HEK293T (cell line): Measurements from ENCODE around the gene IGSF1.
A peak's percentile ranks its signal among the peaks of the same experiment; 100 is the strongest.

Source experiments
- CTCF ChIA-PET: fragments of 350-600 bp; formaldehyde crosslinking; extraction: SDS; loops from one replicate; lab custom pipeline; 2021; ENCODE audit warnings: antibody characterized with exemption, inconsistent platforms; lab: Yijun Ruan, JAX
- POLR2A ChIA-PET: fragments of 350-600 bp; formaldehyde crosslinking; extraction: SDS; loops from one replicate; lab custom pipeline; 2020; ENCODE audit warnings: antibody characterized with exemption, inconsistent platforms; lab: Yijun Ruan, JAX
- DNase-seq: peaks from one replicate; pipeline ENCODE4 v3.0.0; 2012; ENCODE audit warnings: mixed read lengths; ENCODE audit errors: extremely low spot score
- ARNT ChIP-seq: fragments of 450-650 bp; IDR thresholded peaks from 2 replicates; pipeline ENCODE4 v1.6.1; 2017; ENCODE audit warnings: mild to moderate bottlenecking
- BHLHE40 ChIP-seq: fragments of 450-650 bp; IDR thresholded peaks from 2 replicates; pipeline ENCODE4 v1.6.1; 2016; ENCODE audit warnings: mild to moderate bottlenecking, moderate library complexity, borderline replicate concordance
- CTBP1 ChIP-seq: fragments of 450-650 bp; IDR thresholded peaks from 2 replicates; pipeline ENCODE4 v1.6.1; 2016; ENCODE audit warnings: borderline replicate concordance
- ELF4 ChIP-seq: fragments of 450-650 bp; IDR thresholded peaks from 2 replicates; pipeline ENCODE4 v1.6.1; 2017; ENCODE audit warnings: antibody characterized with exemption
- FOXA1 ChIP-seq: fragments of 450-650 bp; IDR thresholded peaks from 2 replicates; pipeline ENCODE4 v1.6.1; 2016; ENCODE audit warnings: mild to moderate bottlenecking
- FOXK2 ChIP-seq: fragments of 450-650 bp; IDR thresholded peaks from 2 replicates; pipeline ENCODE4 v1.6.1; 2016; ENCODE audit warnings: mild to moderate bottlenecking
- FOXM1 ChIP-seq: fragments of 450-650 bp; IDR thresholded peaks from 2 replicates; pipeline ENCODE4 v1.6.1; 2017; ENCODE audit warnings: mild to moderate bottlenecking, borderline replicate concordance
- HDGF ChIP-seq: fragments of 450-650 bp; IDR thresholded peaks from 2 replicates; pipeline ENCODE4 v1.6.1; 2017; ENCODE audit warnings: antibody characterized with exemption, borderline replicate concordance
- L3MBTL2 ChIP-seq: fragments of 450-650 bp; conservative IDR thresholded peaks from 2 replicates; pipeline ENCODE4 v1.6.1; 2016; ENCODE audit warnings: mild to moderate bottlenecking
- LEF1 ChIP-seq: fragments of 450-650 bp; IDR thresholded peaks from 2 replicates; pipeline ENCODE4 v1.6.1; 2017; ENCODE audit warnings: mild to moderate bottlenecking, borderline replicate concordance
- NFRKB ChIP-seq: fragments of 450-650 bp; IDR thresholded peaks from 2 replicates; pipeline ENCODE4 v1.6.1; 2016; ENCODE audit warnings: mild to moderate bottlenecking, moderate library complexity
- SP1 ChIP-seq: fragments of 450-650 bp; IDR thresholded peaks from 2 replicates; pipeline ENCODE4 v1.6.1; 2017
- SUZ12 ChIP-seq: fragments of 450-650 bp; IDR thresholded peaks from 2 replicates; pipeline ENCODE4 v1.6.1; 2016; ENCODE audit warnings: mild to moderate bottlenecking
- TARDBP ChIP-seq: fragments of 450-650 bp; IDR thresholded peaks from 2 replicates; pipeline ENCODE4 v1.6.1; 2016
- ZNF384 ChIP-seq: fragments of 450-650 bp; IDR thresholded peaks from 2 replicates; pipeline ENCODE4 v1.6.1; 2016
- TF ChIP-seq, protein P1 (sequence below): fragments of 450-650 bp; IDR thresholded peaks from 2 replicates; pipeline ENCODE4 v1.6.1; 2016

IGSF1 gene

DNA sequence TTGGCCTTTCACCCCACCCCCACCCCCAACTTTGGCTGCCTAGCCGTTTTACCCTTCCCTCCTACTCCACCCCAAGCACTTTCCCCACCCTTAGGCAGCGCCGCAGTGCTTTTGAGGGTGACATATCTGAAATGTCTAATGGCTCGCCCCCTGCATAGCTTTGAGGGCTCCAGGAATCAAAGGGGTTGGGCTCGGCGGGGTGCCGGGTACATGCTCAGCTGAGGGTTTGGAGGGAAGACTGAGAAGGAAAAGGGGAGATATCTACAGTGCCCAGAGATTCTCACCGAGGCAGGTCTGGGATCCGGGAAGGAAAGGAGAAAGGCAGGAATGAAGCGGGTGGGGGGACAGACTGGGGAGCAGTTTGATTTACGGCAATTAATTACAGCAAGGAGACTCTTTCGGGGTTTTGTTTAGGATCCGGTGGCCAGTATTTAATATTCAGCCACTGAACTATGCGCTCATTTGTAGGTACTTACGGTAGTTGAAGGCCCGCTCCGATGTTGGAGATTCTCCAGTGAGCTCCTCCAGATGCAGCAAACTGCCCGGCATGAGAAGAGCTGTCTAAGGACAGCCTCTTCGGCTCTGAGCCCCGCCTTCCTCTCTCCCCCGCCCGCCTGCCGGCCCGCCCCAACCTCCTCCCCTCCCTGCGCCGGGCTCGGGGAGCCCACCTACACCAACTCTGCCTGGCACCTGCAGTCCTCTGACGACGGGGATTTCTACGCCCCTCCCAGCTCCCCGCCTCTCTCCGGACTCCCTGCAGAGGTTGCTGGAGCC lies at the start of gene IGSF1:
IGSF1 (minus strand) TSS at position 569 of the 774 bp plus-strand sequence. CDS start 2,632 bp downstream, outside the sequence.
- POLR2A ChIA-PET, result no interaction called here
- peak; percentile 49 for DNase-seq
- CTCF ChIA-PET, result interaction anchor here (0.6 to 1.0 kb wide), 2 partner anchors 75 to 220 kb away, joined by 3 read pairs; no protein-coding TSS in a partner anchor
- no peak for TF ChIP-seq NFRKB
- TF ChIP-seq FOXM1, result no peak
- TF ChIP-seq ELF4, result no peak
- no peak for TF ChIP-seq HDGF
- no peak for TF ChIP-seq ZNF384
- TF ChIP-seq LEF1, result no peak
- TF ChIP-seq SUZ12, result no peak
- TF ChIP-seq CTBP1, result no peak
- TF ChIP-seq SP1, result no peak
- TF ChIP-seq BHLHE40, result no peak
- TF ChIP-seq FOXK2, result no peak
- TF ChIP-seq, protein P1, sequence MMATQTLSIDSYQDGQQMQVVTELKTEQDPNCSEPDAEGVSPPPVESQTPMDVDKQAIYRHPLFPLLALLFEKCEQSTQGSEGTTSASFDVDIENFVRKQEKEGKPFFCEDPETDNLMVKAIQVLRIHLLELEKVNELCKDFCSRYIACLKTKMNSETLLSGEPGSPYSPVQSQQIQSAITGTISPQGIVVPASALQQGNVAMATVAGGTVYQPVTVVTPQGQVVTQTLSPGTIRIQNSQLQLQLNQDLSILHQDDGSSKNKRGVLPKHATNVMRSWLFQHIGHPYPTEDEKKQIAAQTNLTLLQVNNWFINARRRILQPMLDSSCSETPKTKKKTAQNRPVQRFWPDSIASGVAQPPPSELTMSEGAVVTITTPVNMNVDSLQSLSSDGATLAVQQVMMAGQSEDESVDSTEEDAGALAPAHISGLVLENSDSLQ, result no peak
- TF ChIP-seq FOXA1, result no peak
- TF ChIP-seq L3MBTL2, result no peak
- TF ChIP-seq TARDBP, result no peak
- TF ChIP-seq ARNT, result no peak

DNA sequence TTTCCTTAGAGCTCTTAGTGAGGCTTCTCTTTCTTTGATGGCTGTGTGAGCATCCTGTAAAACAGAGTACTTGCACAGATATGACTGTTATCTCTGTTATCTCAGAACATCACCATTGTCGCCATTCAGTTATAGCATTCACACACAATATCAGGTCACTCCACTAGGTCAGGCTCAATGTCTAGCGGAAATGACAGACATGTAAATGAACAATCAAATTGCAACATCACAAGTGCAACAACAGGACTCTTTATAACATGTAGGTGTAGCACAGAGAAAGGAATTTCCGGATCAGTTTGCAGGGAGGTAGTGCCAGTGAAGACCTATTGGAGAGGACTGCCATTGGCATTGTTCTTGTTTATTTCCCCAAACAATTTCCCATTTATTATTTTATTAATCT lies 43.2 kb upstream of the IGSF1 start:
- CTCF ChIA-PET, result no interaction called here
- POLR2A ChIA-PET, result no interaction called here
- no peak for TF ChIP-seq NFRKB
- TF ChIP-seq TARDBP, result no peak
- no peak for TF ChIP-seq SUZ12
- no peak for DNase-seq

GRCh38 chrX:131331152-131331551 lies 42.0 kb upstream of the IGSF1 start:
- ChIA-PET CTCF (no interaction called here), POLR2A (no interaction called here)
- DNase-seq, result no peak
- TF ChIP-seq CTBP1, result no peak

DNA sequence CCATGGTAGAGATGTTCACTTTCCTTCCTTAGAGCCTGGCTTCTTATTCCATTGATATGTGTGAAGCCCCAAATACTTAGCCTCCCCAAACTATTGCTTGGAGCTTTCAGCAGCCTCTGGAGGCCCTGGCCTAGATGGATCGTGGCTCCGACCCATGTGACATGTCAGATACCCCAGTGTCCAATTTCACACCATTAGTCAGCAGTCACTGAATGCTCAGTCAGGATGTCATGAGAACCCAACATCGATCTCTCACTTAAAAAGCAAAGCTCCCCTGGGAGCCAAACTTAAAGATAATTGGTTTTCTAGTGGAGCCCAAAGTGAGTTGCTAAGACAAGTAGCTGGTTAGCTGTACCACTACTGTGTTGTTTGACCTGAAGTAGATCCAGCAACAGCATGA lies 41.6 kb upstream of the IGSF1 start:
- ChIA-PET POLR2A (no interaction called here), CTCF (no interaction called here)
- DNase-seq, result no peak
- TF ChIP-seq FOXA1 (no peak), SUZ12 (no peak), ELF4 (no peak), L3MBTL2 (no peak), BHLHE40 (no peak), HDGF (no peak), FOXK2 (no peak), LEF1 (no peak), ZNF384 (no peak), ARNT (no peak), SP1 (no peak), CTBP1 (no peak), TARDBP (no peak), FOXM1 (no peak), NFRKB (no peak)
- TF ChIP-seq, protein P1, result no peak

DNA sequence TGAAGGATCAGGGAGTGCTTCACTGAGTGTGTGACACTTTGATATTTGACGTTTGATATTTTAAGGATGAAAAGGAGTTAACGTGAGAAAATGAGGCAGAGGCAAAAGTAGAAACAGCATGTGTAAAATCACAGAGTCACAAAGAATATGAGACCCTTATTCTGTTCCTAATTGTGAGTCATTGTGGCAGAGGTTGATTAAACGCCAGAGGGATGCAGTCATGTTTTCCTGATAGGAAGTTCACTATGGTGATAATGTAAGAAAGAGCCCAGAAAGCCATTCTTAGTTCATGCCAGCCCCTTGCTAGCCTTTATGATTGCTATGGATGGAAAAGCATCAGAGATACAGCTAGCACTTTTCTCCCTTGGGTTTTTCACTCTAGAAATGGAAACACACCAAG lies 33.5 kb upstream of the IGSF1 start:
- ChIA-PET POLR2A (no interaction called here), CTCF (no interaction called here)
- no peak for TF ChIP-seq FOXM1
- no peak for TF ChIP-seq SUZ12
- no peak for TF ChIP-seq BHLHE40
- TF ChIP-seq CTBP1, result no peak
- TF ChIP-seq NFRKB, result no peak
- no peak for TF ChIP-seq ARNT
- TF ChIP-seq ZNF384, result no peak
- TF ChIP-seq L3MBTL2, result no peak
- TF ChIP-seq LEF1, result no peak
- no peak for TF ChIP-seq FOXK2
- TF ChIP-seq SP1, result no peak
- no peak for DNase-seq

- TF ChIP-seq CTBP1 (no peak), HDGF (no peak), ARNT (no peak), SUZ12 (no peak)
- CTCF ChIA-PET, result no interaction called here
- POLR2A ChIA-PET, result no interaction called here
- DNase-seq, result no peak
Measured at GRCh38 chrX:131317326-131317725, 28.2 kb upstream of the IGSF1 start.

DNA sequence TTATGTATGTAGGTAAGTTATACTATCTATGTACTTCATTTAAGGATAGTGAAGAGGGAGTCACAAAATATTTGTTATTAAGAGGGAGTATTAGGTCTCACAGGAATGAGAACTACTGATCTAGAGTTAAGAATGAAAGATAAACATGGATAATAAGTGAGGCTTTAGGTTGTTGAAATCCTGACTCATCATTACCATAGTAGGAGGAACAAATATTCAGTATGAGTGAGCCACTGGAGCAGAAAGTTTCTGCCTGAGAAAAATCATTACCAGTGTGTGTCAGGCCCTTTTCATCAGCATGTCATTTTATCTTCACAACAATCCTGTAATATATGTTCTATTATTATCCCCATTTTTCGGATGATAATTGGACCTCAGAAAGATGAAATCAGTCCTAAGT lies 27.2 kb upstream of the IGSF1 start:
- no peak for DNase-seq

More for the DNA sequence above, 27.2 kb upstream of the IGSF1 start:
- TF ChIP-seq TARDBP, result no peak
- ChIA-PET POLR2A (no interaction called here), CTCF (no interaction called here)
